ENCODE results near the gene SELPLG. TPM values are rescaled to one million over a fixed set of nuclear protein-coding genes. Genes with fewer than 3 reads are reported as not detected.
"Not testable (repeated sequence)": the region's sequence is repeated elsewhere in the genome, so short reads cannot be mapped to it uniquely, and the experiment has no call there.

The SELPLG gene
- polyA plus RNA-seq, 1 donor: 5.6 TPM

- no CpG with 5 or more reads among the region's 4 CpGs for WGBS (ENCODE audit: insufficient coverage, low lambda C conversion rate)
- DNase-seq: not testable (repeated sequence)
Observed at GRCh38 chr12:108618953-108619274, 14.8 kb downstream of the SELPLG start.

GRCh38 chr12:108618079-108618952 lies 15.4 kb downstream of the SELPLG start:
- DNase-seq: peak; percentile 65
- no peak overlapping the region for H3K27ac ChIP-seq (ENCODE audit: low read length)
- no peaks in the 10 kb centered on the region for H3K36me3 ChIP-seq (ENCODE audit: control insufficient read depth, insufficient read depth, low read length)
- H3K4me3 ChIP-seq (ENCODE audit: low read length): no peak overlapping the region
- H3K27me3 ChIP-seq (ENCODE audit: control insufficient read depth, insufficient read depth, low read length): no peaks in the 10 kb centered on the region
- no peaks in the 10 kb centered on the region for H3K9me3 ChIP-seq (ENCODE audit: control insufficient read depth, low read depth, low read length)
- H3K4me1 ChIP-seq (ENCODE audit: control insufficient read depth, insufficient read depth, low read length): no peaks in the 10 kb centered on the region
- WGBS (ENCODE audit: insufficient coverage, low lambda C conversion rate): 92% methylated on average over 1 of the region's 16 CpGs

More at GRCh38 chr12:108618953-108619274, 14.8 kb downstream of the SELPLG start:
- not testable (repeated sequence) for H3K27me3 ChIP-seq (ENCODE audit: control insufficient read depth, insufficient read depth, low read length); H3K4me3 ChIP-seq (ENCODE audit: low read length); H3K27ac ChIP-seq (ENCODE audit: low read length); H3K36me3 ChIP-seq (ENCODE audit: control insufficient read depth, insufficient read depth, low read length); H3K9me3 ChIP-seq (ENCODE audit: control insufficient read depth, low read depth, low read length); H3K4me1 ChIP-seq (ENCODE audit: control insufficient read depth, insufficient read depth, low read length)

GRCh38 chr12:108616941-108617858 lies 16.5 kb downstream of the SELPLG start:
- Histone ChIP-seq H3K9me3 (ENCODE audit: control insufficient read depth, low read depth, low read length) (no peaks in the 10 kb centered on the region), H3K4me1 (ENCODE audit: control insufficient read depth, insufficient read depth, low read length) (no peaks in the 10 kb centered on the region), H3K4me3 (ENCODE audit: low read length) (no peak overlapping the region), H3K27me3 (ENCODE audit: control insufficient read depth, insufficient read depth, low read length) (no peaks in the 10 kb centered on the region), H3K36me3 (ENCODE audit: control insufficient read depth, insufficient read depth, low read length) (no peaks in the 10 kb centered on the region), H3K27ac (ENCODE audit: low read length) (no peak overlapping the region)
- DNase-seq: no peak
- no CpG with 5 or more reads among the region's 14 CpGs for WGBS (ENCODE audit: insufficient coverage, low lambda C conversion rate)

- H3K36me3 ChIP-seq (ENCODE audit: control insufficient read depth, insufficient read depth, low read length): no peaks in the 10 kb centered on the region
- no peak overlapping the region for H3K4me3 ChIP-seq (ENCODE audit: low read length)
- DNase-seq: no peak
- no peaks in the 10 kb centered on the region for H3K4me1 ChIP-seq (ENCODE audit: control insufficient read depth, insufficient read depth, low read length)
- no peaks in the 10 kb centered on the region for H3K27me3 ChIP-seq (ENCODE audit: control insufficient read depth, insufficient read depth, low read length)
- H3K27ac ChIP-seq (ENCODE audit: low read length): no peak overlapping the region
- H3K9me3 ChIP-seq (ENCODE audit: control insufficient read depth, low read depth, low read length): no peaks in the 10 kb centered on the region
- 100% methylated on average over 1 of the region's 2 CpGs for WGBS (ENCODE audit: insufficient coverage, low lambda C conversion rate)
Observed at GRCh38 chr12:108616359-108616758, 17.3 kb downstream of the SELPLG start.

- Histone ChIP-seq H3K27me3 (ENCODE audit: control insufficient read depth, insufficient read depth, low read length) (no peaks in the 10 kb centered on the region), H3K9me3 (ENCODE audit: control insufficient read depth, low read depth, low read length) (no peaks in the 10 kb centered on the region), H3K4me3 (ENCODE audit: low read length) (no peak overlapping the region), H3K27ac (ENCODE audit: low read length) (no peak overlapping the region), H3K36me3 (ENCODE audit: control insufficient read depth, insufficient read depth, low read length) (no peaks in the 10 kb centered on the region), H3K4me1 (ENCODE audit: control insufficient read depth, insufficient read depth, low read length) (no peaks in the 10 kb centered on the region)
- no peak for DNase-seq
- WGBS (ENCODE audit: insufficient coverage, low lambda C conversion rate): no CpG with 5 or more reads among the region's 1 CpG
Observed at GRCh38 chr12:108615918-108616317, 17.8 kb downstream of the SELPLG start.

GRCh38 chr12:108614639-108615038 lies 19.1 kb downstream of the SELPLG start:
- Histone ChIP-seq H3K4me1 (ENCODE audit: control insufficient read depth, insufficient read depth, low read length) (no peaks in the 10 kb centered on the region), H3K27me3 (ENCODE audit: control insufficient read depth, insufficient read depth, low read length) (peaks cover 5% of the 10 kb centered on the region), H3K27ac (ENCODE audit: low read length) (no peak overlapping the region), H3K9me3 (ENCODE audit: control insufficient read depth, low read depth, low read length) (no peaks in the 10 kb centered on the region), H3K36me3 (ENCODE audit: control insufficient read depth, insufficient read depth, low read length) (no peaks in the 10 kb centered on the region), H3K4me3 (ENCODE audit: low read length) (no peak overlapping the region)
- no peak for DNase-seq
- no CpG with 5 or more reads among the region's 6 CpGs for WGBS (ENCODE audit: insufficient coverage, low lambda C conversion rate)

- Histone ChIP-seq H3K4me1 (ENCODE audit: control insufficient read depth, insufficient read depth, low read length) (no peaks in the 10 kb centered on the region), H3K4me3 (ENCODE audit: low read length) (no peak overlapping the region), H3K36me3 (ENCODE audit: control insufficient read depth, insufficient read depth, low read length) (no peaks in the 10 kb centered on the region), H3K27ac (ENCODE audit: low read length) (no peak overlapping the region), H3K27me3 (ENCODE audit: control insufficient read depth, insufficient read depth, low read length) (peaks cover 5% of the 10 kb centered on the region), H3K9me3 (ENCODE audit: control insufficient read depth, low read depth, low read length) (no peaks in the 10 kb centered on the region)
- no peak for DNase-seq
- WGBS (ENCODE audit: insufficient coverage, low lambda C conversion rate): no CpG with 5 or more reads among the region's 4 CpGs
Observed at GRCh38 chr12:108614041-108614440, 19.7 kb downstream of the SELPLG start.

- no peak overlapping the region for H3K27ac ChIP-seq (ENCODE audit: low read length)
- H3K36me3 ChIP-seq (ENCODE audit: control insufficient read depth, insufficient read depth, low read length): no peaks in the 10 kb centered on the region
- peaks cover 5% of the 10 kb centered on the region for H3K27me3 ChIP-seq (ENCODE audit: control insufficient read depth, insufficient read depth, low read length)
- H3K4me1 ChIP-seq (ENCODE audit: control insufficient read depth, insufficient read depth, low read length): no peaks in the 10 kb centered on the region
- no peak for DNase-seq
- H3K9me3 ChIP-seq (ENCODE audit: control insufficient read depth, low read depth, low read length): no peaks in the 10 kb centered on the region
- no CpG with 5 or more reads among the region's 9 CpGs for WGBS (ENCODE audit: insufficient coverage, low lambda C conversion rate)
- no peak overlapping the region for H3K4me3 ChIP-seq (ENCODE audit: low read length)
Observed at GRCh38 chr12:108613548-108613947, 20.1 kb downstream of the SELPLG start.

GRCh38 chr12:108612788-108613282 lies 20.9 kb downstream of the SELPLG start:
- H3K9me3 ChIP-seq (ENCODE audit: control insufficient read depth, low read depth, low read length): no peaks in the 10 kb centered on the region

GRCh38 chr12:108611884-108612415 lies 21.7 kb downstream of the SELPLG start:
- no peak overlapping the region for H3K27ac ChIP-seq (ENCODE audit: low read length)
- no peak overlapping the region for H3K4me3 ChIP-seq (ENCODE audit: low read length)
- no peaks in the 10 kb centered on the region for H3K9me3 ChIP-seq (ENCODE audit: control insufficient read depth, low read depth, low read length)
- peaks cover 5% of the 10 kb centered on the region for H3K27me3 ChIP-seq (ENCODE audit: control insufficient read depth, insufficient read depth, low read length)
- H3K4me1 ChIP-seq (ENCODE audit: control insufficient read depth, insufficient read depth, low read length): no peaks in the 10 kb centered on the region
- no CpG with 5 or more reads among the region's 5 CpGs for WGBS (ENCODE audit: insufficient coverage, low lambda C conversion rate)
- no peaks in the 10 kb centered on the region for H3K36me3 ChIP-seq (ENCODE audit: control insufficient read depth, insufficient read depth, low read length)
- no peak for DNase-seq

More at GRCh38 chr12:108612788-108613282, 20.9 kb downstream of the SELPLG start:
- no peaks in the 10 kb centered on the region for H3K36me3 ChIP-seq (ENCODE audit: control insufficient read depth, insufficient read depth, low read length)
- no peaks in the 10 kb centered on the region for H3K4me1 ChIP-seq (ENCODE audit: control insufficient read depth, insufficient read depth, low read length)
- H3K27ac ChIP-seq (ENCODE audit: low read length): no peak overlapping the region
- peaks cover 5% of the 10 kb centered on the region for H3K27me3 ChIP-seq (ENCODE audit: control insufficient read depth, insufficient read depth, low read length)
- no peak overlapping the region for H3K4me3 ChIP-seq (ENCODE audit: low read length)
- DNase-seq: no peak
- WGBS (ENCODE audit: insufficient coverage, low lambda C conversion rate): 60% methylated on average over 1 of the region's 8 CpGs
